Fibroblast of villous mesenchyme (primary cell): ENCODE data around the gene MACROD2. TPM values are rescaled to one million over a fixed set of nuclear protein-coding genes. Genes with fewer than 3 reads are reported as not detected.

Experiments
- DNase-seq: peaks from one replicate; pipeline ENCODE4 v3.0.0-alpha.2; 2010; ENCODE audit warnings: low read depth
- H3K4me3 ChIP-seq: 2 replicates; pipeline ENCODE4 v1.5.1; 2011; ENCODE audit warnings: low read depth, mild to moderate bottlenecking, low read length
- total RNA-seq: library from RNA; depleted of rRNA; stranded (reverse); fragments of >200 nt; gene quantifications from 2 replicates; pipeline ENCODE4 v1.2.3, GENCODE V29; 2012
- TF ChIP-seq, protein P1 (sequence below): IDR thresholded peaks from 2 replicates; pipeline ENCODE4 v1.5.1; 2012; ENCODE audit warnings: low read depth, mild to moderate bottlenecking, low read length; ENCODE audit not compliant: insufficient read depth

The MACROD2 gene
- total RNA-seq, 1 donor: 1.7 TPM

DNA sequence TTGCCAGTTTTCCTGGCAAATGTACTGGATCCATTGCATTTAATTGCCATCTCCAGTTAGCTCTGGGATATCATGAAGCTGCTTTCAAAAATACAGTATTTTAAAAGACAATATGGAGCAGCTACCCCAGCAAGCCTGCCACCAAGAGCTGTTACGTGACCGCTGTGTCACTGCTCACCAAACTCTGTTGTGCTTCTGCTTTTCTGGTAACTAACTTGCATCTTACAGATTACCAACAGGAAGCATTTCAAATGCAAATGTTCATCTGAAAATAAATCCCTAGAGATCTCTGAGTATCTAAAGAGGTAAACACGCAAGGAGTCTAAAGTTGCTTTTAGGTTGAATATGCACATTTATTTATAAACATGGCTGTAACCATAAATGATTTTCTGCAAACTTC is 1569.7 kb downstream of the MACROD2 start:
- no peak for DNase-seq
- TF ChIP-seq, protein P1, sequence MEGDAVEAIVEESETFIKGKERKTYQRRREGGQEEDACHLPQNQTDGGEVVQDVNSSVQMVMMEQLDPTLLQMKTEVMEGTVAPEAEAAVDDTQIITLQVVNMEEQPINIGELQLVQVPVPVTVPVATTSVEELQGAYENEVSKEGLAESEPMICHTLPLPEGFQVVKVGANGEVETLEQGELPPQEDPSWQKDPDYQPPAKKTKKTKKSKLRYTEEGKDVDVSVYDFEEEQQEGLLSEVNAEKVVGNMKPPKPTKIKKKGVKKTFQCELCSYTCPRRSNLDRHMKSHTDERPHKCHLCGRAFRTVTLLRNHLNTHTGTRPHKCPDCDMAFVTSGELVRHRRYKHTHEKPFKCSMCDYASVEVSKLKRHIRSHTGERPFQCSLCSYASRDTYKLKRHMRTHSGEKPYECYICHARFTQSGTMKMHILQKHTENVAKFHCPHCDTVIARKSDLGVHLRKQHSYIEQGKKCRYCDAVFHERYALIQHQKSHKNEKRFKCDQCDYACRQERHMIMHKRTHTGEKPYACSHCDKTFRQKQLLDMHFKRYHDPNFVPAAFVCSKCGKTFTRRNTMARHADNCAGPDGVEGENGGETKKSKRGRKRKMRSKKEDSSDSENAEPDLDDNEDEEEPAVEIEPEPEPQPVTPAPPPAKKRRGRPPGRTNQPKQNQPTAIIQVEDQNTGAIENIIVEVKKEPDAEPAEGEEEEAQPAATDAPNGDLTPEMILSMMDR: no peak
- no peak overlapping the region for H3K4me3 ChIP-seq

DNA sequence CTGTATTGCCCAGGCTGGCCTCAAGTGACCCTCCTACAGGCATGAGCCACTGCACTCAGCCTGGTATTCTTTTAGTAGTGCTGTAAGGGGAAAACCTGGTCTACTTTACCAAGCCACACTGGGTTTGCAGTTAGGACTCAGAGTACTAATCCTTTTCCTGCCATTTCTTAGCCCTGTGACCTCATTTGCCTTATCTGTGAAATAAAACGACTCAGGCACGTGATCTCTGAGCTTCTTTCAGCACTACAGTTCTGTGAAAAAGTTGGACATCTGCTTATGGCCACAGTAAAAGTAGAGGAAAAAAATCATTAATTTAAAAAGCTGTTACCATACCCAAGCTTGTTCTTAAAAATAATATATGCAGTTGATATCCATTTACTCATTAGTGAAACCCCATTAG is 1570.5 kb downstream of the MACROD2 start:
- TF ChIP-seq, protein P1: no peak
- DNase-seq: peak; percentile 10
- H3K4me3 ChIP-seq: no peak overlapping the region

DNA sequence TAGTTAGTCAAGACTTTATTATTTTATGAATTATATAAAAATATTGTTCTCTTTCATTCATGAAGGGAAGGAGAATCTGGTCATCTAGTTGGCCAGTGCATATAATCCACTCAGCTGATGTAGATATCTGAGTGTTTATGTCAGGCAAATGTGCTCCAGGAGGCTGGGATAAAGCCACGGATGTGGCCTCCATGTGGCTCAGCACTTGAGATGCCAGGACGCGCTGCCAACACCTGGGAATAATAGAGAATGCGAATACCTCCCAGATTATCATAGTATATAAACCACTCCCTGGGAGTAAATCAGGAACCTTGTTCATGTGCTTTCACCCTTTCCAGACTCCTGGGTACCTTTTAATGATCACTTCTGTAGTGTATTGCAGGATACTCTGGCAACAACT is 1571.9 kb downstream of the MACROD2 start:
- TF ChIP-seq, protein P1: no peak
- no peak for DNase-seq
- no peak overlapping the region for H3K4me3 ChIP-seq

DNA sequence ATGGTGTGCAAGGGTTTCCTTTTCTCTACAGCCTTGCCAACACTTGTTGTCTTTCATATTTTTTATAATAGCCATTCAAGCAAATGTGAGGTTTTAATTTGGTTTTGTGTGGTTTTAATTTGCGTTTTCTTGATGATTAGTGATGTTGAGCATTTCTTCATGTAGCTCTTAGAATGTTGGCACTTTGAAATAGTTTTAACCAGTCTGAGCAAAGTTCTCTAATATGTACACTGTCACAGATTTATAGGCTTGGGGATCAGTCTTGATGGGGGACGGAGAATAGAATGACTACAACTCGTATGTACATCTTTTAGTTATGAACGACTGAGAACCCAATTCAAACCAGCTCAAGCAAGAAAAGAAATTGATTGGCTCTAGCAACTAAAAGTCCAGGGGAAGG is 1574.8 kb downstream of the MACROD2 start:
- DNase-seq: no peak
- H3K4me3 ChIP-seq: no peak overlapping the region
- TF ChIP-seq, protein P1: no peak

DNA sequence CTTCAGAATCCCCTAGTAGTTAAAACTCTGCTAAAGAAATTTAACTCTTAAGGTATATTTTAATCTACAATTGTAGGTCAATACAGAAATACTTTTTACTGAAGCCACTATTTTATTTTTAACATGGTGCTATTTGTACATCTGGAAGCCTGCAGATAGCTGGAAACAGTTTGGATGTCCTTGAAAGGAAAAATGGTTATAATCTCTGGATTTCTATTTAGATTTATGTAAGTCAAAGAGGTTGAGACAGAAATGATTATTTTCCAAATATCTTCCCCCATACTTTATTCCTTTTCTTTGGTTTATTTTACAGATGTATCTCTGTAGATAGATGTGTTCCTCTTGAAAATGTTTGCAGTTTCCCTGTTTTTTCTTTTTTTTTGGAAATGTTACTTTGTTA is 1575.7 kb downstream of the MACROD2 start:
- no peak for DNase-seq
- H3K4me3 ChIP-seq: no peak overlapping the region
- TF ChIP-seq, protein P1: no peak

DNA sequence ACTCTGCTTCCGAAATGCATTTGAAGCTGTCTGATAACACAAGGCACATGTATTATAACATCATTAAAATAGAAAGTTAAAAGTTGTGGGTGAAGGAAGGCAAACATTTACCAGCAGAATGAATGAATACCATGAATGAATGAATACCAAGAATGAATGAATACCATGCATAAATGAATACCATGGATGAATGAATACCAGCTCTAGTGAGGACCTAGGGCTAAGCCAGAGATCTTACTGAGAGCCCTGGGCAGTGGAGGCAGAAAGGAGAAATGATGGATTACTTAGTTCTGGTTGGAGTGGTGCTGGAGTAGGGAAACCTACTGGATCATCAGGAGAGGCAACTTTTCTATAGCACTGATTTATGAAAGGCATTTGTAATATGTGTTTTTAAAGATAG is 1579.9 kb downstream of the MACROD2 start:
- DNase-seq: no peak
- TF ChIP-seq, protein P1: no peak
- H3K4me3 ChIP-seq: no peak overlapping the region

DNA sequence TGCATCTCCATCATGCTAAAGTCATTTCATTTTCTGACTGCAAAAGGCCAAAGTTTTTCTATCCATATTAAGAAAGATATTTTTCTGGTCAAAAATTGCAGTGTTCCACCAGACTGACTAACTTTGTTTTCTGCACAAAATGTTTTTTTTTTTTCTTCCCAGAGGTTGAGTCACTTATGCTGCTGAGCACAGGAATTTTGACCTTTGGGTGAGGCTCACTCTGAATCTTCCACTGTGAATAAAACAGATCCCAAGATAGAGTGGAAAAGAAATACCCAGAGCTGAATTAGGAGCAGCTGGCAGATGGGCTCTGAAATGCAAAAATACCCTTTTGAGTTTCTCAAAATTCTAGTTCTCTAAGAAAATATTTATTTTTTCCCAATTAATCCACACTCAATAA is 1581.1 kb downstream of the MACROD2 start:
- H3K4me3 ChIP-seq: no peak overlapping the region
- DNase-seq: peak; percentile 14
- TF ChIP-seq, protein P1: no peak
